Liver (tissue), 9 donors: Measurements from ENCODE around the gene INSYN2B. TPM values are rescaled to one million over a fixed set of nuclear protein-coding genes. Genes with fewer than 3 reads are reported as not detected.

Experiments
- DNase-seq: peaks from one replicate; pipeline ENCODE4 v3.0.0-alpha.2; 2017; ENCODE audit warnings: low spot score
- H3K27ac ChIP-seq, 2 donors: one replicate each; pipeline ENCODE4 v1.7.0; 2013; ENCODE audit warnings: inconsistent platforms in 2 of 2, low read length in 2 of 2, control low read depth in 1 of 2, low read depth in 1 of 2, mild to moderate bottlenecking in 1 of 2
- H3K27me3 ChIP-seq, 4 donors: one replicate each; pipeline versions ENCODE4 v1.6.1 to v1.7.0; 2013; ENCODE audit warnings: low read length in 3 of 4, inconsistent platforms in 1 of 4, mild to moderate bottlenecking in 1 of 4, moderate library complexity in 1 of 4; ENCODE audit not compliant: control insufficient read depth in 4 of 4, insufficient read depth in 4 of 4
- H3K36me3 ChIP-seq, 4 donors: one replicate each; pipeline versions ENCODE4 v1.6.1 to v1.7.0; 2013; ENCODE audit warnings: low read length in 3 of 4, mild to moderate bottlenecking in 3 of 4, low read depth in 1 of 4, moderate library complexity in 1 of 4; ENCODE audit not compliant: control insufficient read depth in 4 of 4, insufficient read depth in 3 of 4
- H3K4me1 ChIP-seq, 4 donors: one replicate each; pipeline versions ENCODE4 v1.6.1 to v1.7.0; 2013; ENCODE audit warnings: low read length in 3 of 4, mild to moderate bottlenecking in 3 of 4, moderate library complexity in 1 of 4; ENCODE audit not compliant: control insufficient read depth in 4 of 4, insufficient read depth in 4 of 4
- H3K4me3 ChIP-seq, 3 donors: one replicate each; pipeline versions ENCODE4 v1.6.1 to v1.7.0; 2013; ENCODE audit warnings: low read length in 3 of 3, control low read depth in 1 of 3, low read depth in 1 of 3, mild to moderate bottlenecking in 1 of 3
- H3K9ac ChIP-seq, 2 donors: one replicate each; pipeline ENCODE4 v1.7.0; 2013; ENCODE audit warnings: low read length in 2 of 2, mild to moderate bottlenecking in 2 of 2, moderate library complexity in 2 of 2, control low read depth in 1 of 2, low read depth in 1 of 2
- H3K9me3 ChIP-seq, 4 donors: one replicate each; pipeline versions ENCODE4 v1.6.1 to v1.7.0; 2013; ENCODE audit warnings: low read length in 3 of 4; ENCODE audit not compliant: control insufficient read depth in 4 of 4
- CTCF ChIP-seq: fragments of 150-350 bp; IDR thresholded peaks from 2 replicates; pipeline ENCODE4 v1.5.1; 2017; ENCODE audit warnings: improper control_type of control experiment, low read depth, low read length; ENCODE audit not compliant: missing input control
- EGR1 ChIP-seq, 2 donors: IDR thresholded peaks; 2 replicates each; pipeline ENCODE4 v1.6.1; 2016 to 2018; ENCODE audit warnings: antibody characterized with exemption in 2 of 2, low read depth in 2 of 2
- FOXA2 ChIP-seq: IDR thresholded peaks from 2 replicates; pipeline ENCODE4 v1.6.1; 2016; ENCODE audit warnings: antibody characterized with exemption
- GABPA ChIP-seq, 2 donors: IDR thresholded peaks in 1 of 2; conservative IDR thresholded peaks in 1 of 2; 2 replicates each; pipeline ENCODE4 v1.6.1; 2016; ENCODE audit warnings: antibody characterized with exemption in 2 of 2, mild to moderate bottlenecking in 1 of 2, moderate library complexity in 1 of 2
- HNF4G ChIP-seq: IDR thresholded peaks from 2 replicates; pipeline ENCODE4 v1.6.1; 2016; ENCODE audit warnings: antibody characterized with exemption
- JUND ChIP-seq, 2 donors: IDR thresholded peaks; 2 replicates each; pipeline ENCODE4 v1.6.1; 2016; ENCODE audit warnings: antibody characterized with exemption in 2 of 2
- MAX ChIP-seq: IDR thresholded peaks from 2 replicates; pipeline ENCODE4 v1.6.1; 2016; ENCODE audit warnings: antibody characterized with exemption
- NR2F2 ChIP-seq: IDR thresholded peaks from 2 replicates; pipeline ENCODE4 v1.6.1; 2016; ENCODE audit warnings: antibody characterized with exemption
- RAD21 ChIP-seq, 2 donors: IDR thresholded peaks; 2 replicates each; pipeline ENCODE4 v1.6.1; 2016; ENCODE audit warnings: antibody characterized with exemption in 2 of 2, mild to moderate bottlenecking in 2 of 2
- REST ChIP-seq: IDR thresholded peaks from 2 replicates; pipeline ENCODE4 v1.6.1; 2016; ENCODE audit warnings: antibody characterized with exemption, mild to moderate bottlenecking
- RXRA ChIP-seq, 2 donors: IDR thresholded peaks; 2 replicates each; pipeline ENCODE4 v1.6.1; 2017 to 2018; ENCODE audit warnings: antibody characterized with exemption in 2 of 2, mild to moderate bottlenecking in 1 of 2
- SP1 ChIP-seq: IDR thresholded peaks from 2 replicates; pipeline ENCODE4 v1.6.1; 2018; ENCODE audit warnings: antibody characterized with exemption, mild to moderate bottlenecking
- TAF1 ChIP-seq: conservative IDR thresholded peaks from 2 replicates; pipeline ENCODE4 v1.6.1; 2016; ENCODE audit warnings: antibody characterized with exemption, mild to moderate bottlenecking
- YY1 ChIP-seq: IDR thresholded peaks from 2 replicates; pipeline ENCODE4 v1.6.1; 2016; ENCODE audit warnings: antibody characterized with exemption, mild to moderate bottlenecking
- ZBTB33 ChIP-seq: IDR thresholded peaks from 2 replicates; pipeline ENCODE4 v1.6.1; 2016; ENCODE audit warnings: antibody characterized with exemption
- WGBS: extraction: QIAGEN DNeasy Blood & Tissue Kit; methylation state at CpG from one replicate; pipeline ENCODE4 v1.1.7; 2013; 5-methylcytosine and 5-hydroxymethylcytosine counted together
- polyA plus RNA-seq, 2 donors: library from polyadenylated mRNA; stranded (reverse) in 1 of 2; unstranded in 1 of 2; fragments of 200-250 nt in 1 of 2; fragments of >200 nt in 1 of 2; fragmentation: Nextera tagmentation in 1 of 2; extraction: Ambion mirVana in 1 of 2; gene quantifications; one replicate each; pipeline versions ENCODE4 v1.2.1 to v1.2.3, GENCODE V29; 2013 to 2015
- total RNA-seq, 2 donors: library from RNA; depleted of rRNA; stranded (reverse); fragments of >200 nt; gene quantifications; one replicate each; pipeline ENCODE4 v1.2.3, GENCODE V29; 2014
- donor health status: healthy.
- donor health status: healthy.
- donor health status: healthy.
- donor health status: healthy.
- donor health status: healthy.

The INSYN2B gene
- total and polyA plus RNA-seq, 4 donors: 0.08 to 0.33 (median 0.13) TPM; not detected in 1

GRCh38 chr5:169908864-169909263 is 71.4 kb downstream of the INSYN2B start:
- Histone ChIP-seq H3K9me3 (no peaks in the 10 kb centered on the region), H3K4me3 (no peak overlapping the region), H3K36me3 (no peaks in the 10 kb centered on the region), H3K9ac (no peak overlapping the region), H3K27me3 (no peaks in the 10 kb centered on the region), H3K27ac (no peak overlapping the region), H3K4me1 (no peaks in the 10 kb centered on the region)
- no peak for TF ChIP-seq RAD21 (IDR thresholded peaks at IDR 0.05)
- no peak for TF ChIP-seq GABPA (IDR thresholded peaks at IDR 0.05 in 1 of 2, conservative IDR thresholded peaks at IDR 0.05 in 1 of 2)
- no peak for TF ChIP-seq HNF4G
- TF ChIP-seq RXRA (IDR thresholded peaks at IDR 0.05): no peak
- no peak for TF ChIP-seq ZBTB33
- no peak for TF ChIP-seq TAF1
- no peak for TF ChIP-seq CTCF
- TF ChIP-seq YY1: no peak
- no peak for TF ChIP-seq JUND (IDR thresholded peaks at IDR 0.05)
- no peak for TF ChIP-seq NR2F2
- TF ChIP-seq SP1: no peak
- no peak for TF ChIP-seq EGR1 (IDR thresholded peaks at IDR 0.05; ENCODE audit: low read depth in 2 of 2)
- TF ChIP-seq MAX: no peak
- no peak for DNase-seq
- 58% methylated on average over 1 of the region's 1 CpG for WGBS

- Histone ChIP-seq H3K9ac (no peak overlapping the region), H3K4me1 (no peaks in the 10 kb centered on the region), H3K36me3 (no peaks in the 10 kb centered on the region), H3K27me3 (no peaks in the 10 kb centered on the region), H3K9me3 (no peaks in the 10 kb centered on the region), H3K27ac (no peak overlapping the region), H3K4me3 (no peak overlapping the region)
- TF ChIP-seq FOXA2 (no peak), SP1 (no peak), REST (no peak), RAD21 (IDR thresholded peaks at IDR 0.05) (no peak), CTCF (no peak), ZBTB33 (no peak), RXRA (IDR thresholded peaks at IDR 0.05) (no peak), NR2F2 (no peak)
- no peak for DNase-seq
- WGBS: 71% methylated on average over 8 of the region's 8 CpGs
Measured at GRCh38 chr5:169906745-169907649, 73.3 kb downstream of the INSYN2B start.
